CD4-positive, alpha-beta T cell treated with Interleukin-21 for 1 hour (primary cell): ENCODE measurements around the gene FAM168B.
"Not testable (repeated sequence)": the region's sequence is repeated elsewhere in the genome, so short reads cannot be mapped to it uniquely, and the experiment has no call there.

Experiments used
- DNase-seq: peaks from one replicate; pipeline ENCODE4 v3.0.0-alpha.2; 2020

Gene FAM168B

DNA sequence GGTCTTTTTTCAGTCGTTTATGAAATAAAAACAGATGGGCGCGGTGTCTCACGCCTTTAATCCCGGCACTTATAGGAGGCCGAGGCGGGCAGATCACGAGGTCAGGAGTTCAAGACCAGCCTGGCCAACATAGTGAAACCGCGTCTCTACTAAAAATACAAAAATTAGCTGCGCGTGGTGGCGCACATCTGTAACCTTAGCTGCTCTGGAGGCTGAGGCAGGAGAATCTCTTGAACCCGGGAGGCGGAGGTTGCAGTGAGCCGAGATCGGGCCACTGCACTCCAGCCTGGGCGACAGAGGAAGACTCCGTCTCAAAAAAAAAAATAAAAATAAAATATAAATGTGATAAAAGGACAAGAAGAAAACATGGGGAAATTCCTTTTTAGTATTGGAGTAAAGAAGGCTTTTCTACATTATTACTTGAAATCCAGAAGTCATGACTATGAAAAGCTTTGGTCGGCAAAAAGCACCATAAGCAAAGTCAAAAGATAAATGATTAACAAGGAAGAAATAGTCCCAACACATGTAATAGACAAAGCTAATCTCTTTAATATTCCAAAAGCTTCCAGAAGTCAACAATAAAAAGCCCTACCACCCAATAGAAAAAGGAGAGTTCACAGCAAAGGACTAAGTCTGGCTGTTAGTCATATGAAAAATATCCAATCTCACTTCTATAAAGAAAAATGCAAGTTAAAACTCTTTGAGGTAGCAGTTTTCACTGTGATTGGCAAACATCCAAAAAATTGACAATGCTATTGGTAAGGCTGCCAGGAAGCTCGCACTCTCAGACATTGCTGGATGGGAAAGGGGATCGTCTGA lies 1.4 kb upstream of the FAM168B start:
- DNase-seq = no peak

DNA sequence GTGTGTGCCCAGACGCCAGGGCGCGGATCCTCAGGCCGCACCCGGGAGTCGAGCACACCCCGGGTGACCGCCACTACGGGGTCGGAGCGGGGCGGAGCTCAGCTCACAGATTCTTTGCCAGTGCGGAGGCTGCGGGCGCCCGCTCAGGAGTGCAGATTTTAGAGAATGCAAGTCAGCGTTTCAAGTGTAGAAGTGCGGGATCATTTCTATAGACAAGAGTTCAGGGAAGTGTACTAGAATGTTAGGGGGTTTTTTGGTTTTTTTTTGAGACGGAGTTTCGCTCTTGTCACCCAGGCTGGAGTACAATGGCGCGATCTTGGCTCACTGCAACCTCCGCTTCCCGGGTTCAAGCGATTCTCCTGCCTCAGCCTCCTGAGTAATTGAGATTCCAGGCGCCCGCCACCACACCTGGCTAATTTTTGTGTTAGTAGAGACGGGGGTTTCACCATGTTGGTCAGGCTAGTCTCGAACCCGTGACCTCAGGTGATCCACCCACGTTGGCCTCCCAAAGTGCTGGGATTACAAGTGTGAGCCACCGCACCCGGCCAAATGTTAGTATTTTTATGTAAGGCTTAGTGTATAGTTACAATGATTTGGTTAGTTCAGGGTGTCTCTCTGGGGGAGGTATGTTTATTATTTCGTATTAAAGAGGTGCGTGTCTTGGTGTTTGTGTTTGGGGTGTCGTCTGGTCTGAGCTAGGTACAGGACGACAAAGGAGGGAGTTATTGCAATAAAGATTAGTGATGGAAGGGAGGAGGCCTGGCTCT lies 619 bp upstream of the FAM168B start:
- no peak for DNase-seq

DNA sequence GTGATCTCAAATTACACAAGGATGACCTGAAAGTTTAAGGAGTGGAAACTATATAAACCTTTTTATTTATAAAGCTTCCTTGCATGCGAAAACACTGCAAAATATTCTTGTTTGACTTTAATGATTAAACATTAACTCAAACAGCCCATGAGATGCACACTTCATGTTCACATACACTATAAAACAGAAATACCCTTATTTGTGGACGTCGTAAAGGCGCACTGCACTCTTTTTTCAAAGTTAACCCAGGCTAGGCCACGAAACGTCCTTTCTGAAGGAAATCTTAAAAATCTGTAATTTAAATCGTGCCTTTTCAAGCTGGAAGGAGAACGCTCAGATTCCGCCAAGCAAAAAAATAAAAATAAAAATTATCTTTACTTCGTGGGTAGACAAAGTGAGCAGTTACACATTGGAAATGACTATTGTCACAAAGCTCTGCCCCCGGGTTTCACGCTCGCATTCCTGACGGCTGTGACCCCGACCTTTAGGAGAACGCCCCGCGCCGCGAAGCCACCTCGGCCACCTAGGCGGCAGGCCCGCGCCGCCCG lies 728 bp downstream of the FAM168B start:
- no peak for DNase-seq

DNA sequence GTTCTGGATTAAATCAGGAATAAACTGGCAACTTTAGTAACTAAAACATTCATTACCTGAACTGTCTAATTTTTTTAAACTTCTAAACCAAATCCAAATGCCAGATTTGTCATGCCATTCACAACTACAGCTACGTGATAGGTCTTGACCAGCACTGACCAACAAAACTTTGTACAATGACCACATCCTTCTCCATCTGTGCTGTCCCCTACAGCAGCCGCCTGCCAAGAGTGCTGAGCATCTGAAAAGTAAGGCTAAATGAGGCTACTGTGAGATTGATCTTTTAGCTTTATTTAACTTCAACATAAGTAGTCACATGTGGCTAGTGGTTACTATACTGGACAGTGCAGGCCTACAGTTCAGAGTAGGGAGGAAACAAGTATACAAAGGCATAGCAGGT lies 7.6 kb downstream of the FAM168B start:
- no peak for DNase-seq

DNA sequence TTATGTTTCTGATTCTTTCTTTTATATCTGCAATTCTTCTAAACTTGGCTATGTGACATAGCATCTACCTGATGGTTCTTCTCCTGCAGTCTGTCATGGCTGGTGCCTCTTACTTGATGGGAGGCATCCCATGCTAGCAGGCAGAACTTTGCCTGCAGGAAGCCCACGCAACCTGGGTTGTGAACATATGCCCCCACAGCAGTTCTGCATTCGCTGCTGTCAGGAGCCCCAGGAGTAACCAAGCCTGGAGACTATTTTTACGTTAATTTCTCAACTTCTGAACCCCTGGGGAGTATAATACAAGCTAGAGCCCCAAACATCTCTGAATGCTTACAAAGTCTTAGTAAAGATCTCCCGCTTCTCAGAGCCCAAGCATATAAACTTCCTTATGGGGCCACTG lies 12.1 kb downstream of the FAM168B start:
- DNase-seq = no peak

DNA sequence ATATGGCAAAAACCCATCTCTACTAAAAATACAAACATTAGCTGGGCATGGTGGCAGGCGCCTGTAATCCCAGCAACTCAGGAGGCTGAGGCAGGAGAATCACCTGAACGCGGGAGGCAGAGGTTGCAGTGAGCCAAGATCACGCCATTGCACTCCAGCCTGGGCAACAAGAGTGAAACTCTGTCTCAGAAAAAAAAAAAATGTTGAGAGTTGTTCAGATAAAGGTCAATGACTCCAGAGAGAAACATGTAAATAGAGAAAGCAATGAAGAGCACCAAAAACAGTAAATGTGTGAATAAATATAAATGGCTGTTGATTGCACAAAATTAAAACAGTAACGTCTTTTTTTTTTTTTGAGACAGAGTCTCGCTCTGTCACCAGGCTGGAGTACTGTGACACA lies 13.3 kb downstream of the FAM168B start:
- DNase-seq = not testable (repeated sequence)

DNA sequence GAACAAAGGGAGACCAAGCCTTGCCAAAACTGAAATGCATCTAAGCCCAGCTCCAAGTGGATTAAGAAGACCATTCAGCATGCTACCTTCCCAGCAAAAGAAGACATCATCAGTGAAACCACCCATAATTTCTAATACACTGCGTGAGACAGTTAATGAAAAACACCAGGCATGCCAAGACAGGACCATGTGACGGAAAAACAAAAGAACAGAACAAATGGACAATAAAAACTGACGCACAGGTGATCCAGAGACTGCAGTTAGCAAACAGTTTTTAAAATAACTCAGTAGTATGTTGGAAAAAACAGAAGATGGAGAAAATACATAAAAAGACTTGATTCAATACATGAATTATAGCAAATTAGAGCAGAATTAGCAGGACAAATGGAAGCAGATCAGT lies 15.3 kb downstream of the FAM168B start:
- DNase-seq = no peak

DNA sequence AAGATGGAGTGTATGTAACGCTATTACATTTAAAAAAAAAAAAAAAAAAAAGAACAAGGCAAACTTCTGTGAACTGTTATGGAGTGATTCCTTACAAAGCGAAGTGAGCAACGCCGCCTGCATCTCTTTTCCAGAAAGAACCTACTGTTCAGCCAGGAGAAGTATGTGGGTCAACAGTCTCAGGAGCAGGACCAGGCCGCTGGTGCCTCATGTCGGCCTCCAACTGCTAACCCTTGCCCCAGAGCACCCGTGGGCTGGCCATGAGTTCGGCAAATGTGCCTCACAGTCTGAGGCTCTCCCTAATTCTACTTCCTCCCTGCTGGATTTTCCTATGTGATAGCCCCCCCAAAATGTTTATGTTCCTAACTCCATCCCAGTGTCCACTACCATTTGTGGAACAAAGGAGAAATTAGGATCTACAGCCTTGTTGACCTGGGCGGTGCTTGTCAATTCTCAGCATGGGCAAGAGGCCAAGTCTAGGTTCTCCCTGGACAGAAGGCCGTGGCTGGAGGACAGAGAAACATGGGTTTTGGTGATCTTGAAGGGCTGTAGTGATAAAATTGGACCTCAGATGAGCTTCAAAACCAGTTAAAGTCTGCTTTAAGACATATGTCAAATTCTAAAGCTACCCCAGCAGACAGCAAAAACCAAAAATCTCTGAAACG lies 15.9 kb downstream of the FAM168B start:
- DNase-seq = no peak

DNA sequence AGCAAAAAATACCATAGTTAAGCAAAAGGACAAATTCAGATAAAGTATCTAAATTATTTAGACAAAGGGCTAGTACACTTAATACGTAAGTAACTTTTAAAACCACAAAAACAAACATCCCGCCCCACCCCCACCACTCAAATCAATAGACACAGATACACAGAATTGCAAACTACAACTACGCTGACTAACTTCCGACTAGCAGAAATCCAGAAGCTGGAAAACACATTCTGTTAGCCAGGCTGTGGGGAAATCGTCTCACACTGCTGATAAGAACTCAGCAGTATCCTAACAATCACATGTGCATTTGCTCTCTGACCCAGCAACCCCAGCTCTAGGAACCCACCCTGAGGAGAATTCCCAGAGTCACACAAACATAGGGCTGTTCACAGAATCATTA lies 16.6 kb downstream of the FAM168B start:
- DNase-seq = no peak

DNA sequence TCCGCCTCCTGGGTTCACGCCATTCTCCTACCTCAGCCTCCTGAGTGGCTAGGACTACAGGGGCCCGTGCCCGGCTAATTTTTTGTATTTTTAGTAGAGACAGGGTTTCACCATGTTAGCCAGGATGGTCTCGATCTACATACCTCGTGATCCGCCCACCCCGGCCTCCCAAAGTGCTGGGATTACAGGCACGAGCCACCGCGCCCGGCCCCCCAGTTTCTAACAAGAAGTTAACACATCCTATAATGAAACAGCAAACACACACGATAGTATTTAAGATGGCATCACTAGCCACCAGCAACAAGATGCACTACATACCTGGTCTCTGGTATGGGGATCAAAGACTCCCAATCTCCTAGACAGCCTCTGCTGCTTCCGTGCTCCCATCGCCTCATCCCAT lies 17.7 kb downstream of the FAM168B start:
- DNase-seq = not testable (repeated sequence)

DNA sequence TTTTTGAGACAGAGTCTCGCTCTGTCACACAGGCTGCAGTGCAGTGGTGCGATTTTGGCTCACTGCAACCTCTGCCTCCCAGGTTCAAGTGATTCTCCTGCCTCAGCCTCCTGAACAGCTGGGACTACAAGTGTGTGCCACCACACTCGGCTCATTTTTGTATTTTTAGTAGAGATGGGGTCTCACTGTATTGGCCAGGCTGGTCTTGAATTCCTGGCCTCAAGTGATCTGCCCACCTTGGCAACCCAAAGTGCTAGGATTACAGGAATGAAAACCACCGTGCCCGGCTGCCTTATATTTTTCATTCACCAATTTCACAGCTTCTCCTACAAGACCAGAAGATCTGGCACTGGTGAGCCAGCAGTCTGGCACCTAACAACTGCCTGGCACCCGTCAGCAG lies 25.1 kb downstream of the FAM168B start:
- not testable (repeated sequence) for DNase-seq

DNA sequence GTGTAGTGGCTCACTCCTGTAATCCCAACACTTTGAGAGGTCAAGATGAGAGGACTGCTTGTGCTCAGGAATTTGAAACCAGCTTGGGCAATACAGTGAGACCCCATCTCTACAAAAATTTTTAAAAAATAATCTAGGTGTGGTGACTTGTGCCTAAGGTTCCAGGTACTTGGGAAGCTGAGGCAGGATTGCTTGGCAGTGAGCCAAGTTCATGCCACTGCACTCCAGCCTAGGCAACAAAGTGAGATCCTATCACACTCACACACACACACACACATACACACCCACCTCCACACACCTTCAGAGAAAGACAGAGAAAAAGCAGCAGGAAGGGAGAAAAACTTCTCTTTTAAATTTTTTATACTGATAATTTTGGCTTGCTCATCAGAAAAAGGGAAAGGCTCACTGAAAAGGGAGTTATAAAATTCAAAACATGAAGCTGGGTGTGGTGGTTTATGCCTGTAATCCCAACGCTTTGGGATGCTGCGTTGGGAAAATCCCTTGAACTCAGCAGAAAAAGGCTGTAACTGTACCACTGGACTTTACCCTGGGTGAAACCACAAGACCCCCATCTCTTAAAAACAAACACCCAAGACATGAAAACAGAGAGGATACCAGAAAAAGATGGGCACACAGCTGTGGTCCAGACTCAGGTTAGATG lies 25.7 kb downstream of the FAM168B start:
- no peak for DNase-seq

DNA sequence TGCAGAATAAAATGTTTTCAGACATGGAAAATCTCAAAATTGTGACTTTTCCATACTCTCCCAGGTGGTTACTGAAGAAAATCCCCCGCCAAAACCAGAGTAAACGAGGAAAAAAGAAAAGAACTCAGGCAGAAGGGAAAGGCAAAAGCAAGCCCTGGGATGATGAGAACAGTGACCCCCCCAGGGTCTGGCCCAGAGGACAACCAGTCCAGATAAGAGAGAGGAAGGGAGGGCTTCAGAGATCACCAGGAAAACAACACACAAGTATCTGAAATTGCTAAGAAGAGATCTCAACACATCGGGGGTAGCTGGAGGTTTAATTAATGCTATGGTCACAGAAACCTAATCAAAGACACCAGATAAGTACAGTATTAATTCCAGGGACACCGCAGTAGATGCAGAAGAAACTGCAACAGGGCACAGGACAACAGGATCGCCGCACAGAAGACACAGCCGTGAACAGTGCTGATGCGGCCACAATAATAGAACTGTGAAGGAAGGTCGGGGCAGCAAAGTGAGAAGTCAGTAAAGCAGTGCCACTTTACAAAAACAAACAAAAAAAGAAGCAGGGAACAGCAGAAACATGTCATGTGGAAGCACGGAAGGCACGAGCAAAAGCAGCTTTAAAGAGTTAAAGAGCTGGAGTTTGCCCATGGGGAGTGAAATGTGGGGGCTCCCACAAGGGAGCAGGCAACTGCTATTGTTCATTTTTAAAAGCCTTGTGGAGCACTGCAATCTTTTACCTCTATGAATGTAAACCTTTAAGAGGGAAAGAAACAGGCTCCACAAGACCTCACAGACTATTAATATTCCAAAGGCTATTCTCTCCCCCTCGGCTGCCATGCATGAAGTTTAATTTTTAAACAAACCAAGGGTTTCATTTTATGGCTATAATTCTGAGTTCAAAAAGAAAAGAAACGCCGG lies 28.4 kb downstream of the FAM168B start:
- no peak for DNase-seq

DNA sequence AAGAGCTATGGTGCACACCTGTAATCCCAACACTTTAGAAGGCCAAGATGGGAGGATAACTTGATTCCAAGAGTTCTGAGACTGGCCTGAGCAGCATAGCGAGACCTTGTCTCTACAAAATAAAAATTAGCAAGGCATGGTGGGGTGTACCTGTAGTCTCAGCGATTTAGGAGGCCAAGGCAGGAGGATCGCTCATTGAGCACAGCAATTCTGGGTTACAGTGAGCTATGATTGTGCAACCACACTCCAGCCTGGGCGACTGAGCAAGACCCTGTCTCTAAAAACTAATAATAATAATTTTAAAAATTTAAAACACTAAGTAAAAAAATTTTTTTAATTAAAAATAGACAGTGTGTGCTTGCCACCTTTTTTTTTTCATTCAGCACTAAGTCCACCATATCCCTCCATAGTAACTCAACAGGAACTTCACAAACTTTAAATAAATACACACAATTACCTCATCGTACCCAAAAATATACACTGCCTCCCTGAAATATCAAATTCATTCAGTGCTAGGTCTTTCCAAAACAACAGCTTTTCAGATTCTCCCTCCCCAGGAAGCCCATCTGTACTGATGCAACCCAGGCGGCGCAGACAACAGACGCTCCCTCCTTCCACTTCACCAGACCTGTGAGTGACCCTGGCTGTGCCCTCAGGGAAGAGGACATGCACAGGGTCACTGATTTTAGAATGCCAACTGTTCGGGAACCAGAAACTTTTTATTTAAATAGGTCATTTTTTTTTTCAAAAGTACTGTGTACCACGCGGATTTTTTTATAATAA lies 29.6 kb downstream of the FAM168B start:
- no peak for DNase-seq

DNA sequence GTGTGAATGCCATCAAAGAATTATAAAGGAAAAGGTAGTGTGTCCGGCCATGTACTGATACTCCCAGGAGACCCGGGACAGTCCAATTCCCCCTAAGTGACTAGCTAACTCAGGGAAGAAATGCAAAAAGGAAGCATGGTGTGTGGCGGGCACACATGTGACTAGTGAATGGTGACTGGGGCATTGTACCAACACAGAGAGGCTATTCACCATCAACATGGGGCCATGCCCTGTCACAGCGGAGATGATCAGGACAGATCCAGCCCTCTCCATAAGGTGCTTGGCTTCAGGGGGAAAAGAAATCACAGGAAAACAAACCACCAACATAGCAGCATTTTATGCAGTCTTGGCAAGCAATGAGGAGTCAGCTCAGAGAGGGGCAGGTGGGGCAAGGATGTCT lies 34.3 kb downstream of the FAM168B start:
- DNase-seq = no peak

DNA sequence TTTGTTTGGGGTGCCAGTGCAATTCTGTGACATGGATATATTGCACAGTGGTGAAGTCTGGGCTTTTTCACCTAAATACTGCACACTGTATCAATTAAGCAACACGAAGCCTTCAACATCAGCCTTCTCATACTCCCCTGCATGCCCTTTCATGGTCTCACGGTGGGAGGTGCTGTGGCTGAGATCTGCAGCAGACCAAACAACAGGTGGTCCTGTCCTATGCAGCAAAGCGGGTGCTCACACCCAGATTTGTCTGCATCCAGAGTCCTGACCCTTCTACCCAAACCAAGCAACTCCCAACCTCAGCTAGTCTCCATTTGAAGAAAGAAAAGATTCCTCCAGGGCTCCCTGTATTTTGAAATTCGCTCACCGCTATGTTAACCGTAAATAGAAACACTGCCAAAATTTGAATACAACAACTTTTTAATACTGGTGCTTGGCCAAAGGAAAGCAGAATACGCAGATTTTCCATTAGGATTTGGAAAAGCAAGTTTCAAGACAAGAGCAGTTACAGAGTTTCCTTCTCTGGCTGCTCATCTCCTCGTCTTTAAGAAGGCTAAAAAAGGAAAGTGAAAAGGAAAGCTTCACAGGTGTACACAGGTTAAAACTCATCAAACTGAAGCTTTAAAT lies 34.9 kb downstream of the FAM168B start:
- DNase-seq = no peak

DNA sequence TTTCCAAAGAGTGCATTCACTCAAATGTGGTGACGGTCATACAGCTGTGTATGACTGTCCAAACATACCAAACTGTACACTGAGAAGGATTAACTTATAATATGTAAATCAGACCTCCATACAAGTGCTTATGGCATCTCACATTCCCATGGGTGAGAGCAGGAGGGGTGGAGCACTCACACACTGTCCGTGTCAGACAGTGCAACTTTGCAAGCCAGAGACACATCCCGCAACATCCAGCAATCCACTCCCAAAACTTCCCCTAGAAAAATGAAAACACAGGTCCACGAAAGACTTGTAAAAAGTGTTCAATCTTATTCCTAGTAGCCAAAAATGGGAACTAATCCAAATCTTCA lies 36.4 kb downstream of the FAM168B start:
- no peak for DNase-seq

DNA sequence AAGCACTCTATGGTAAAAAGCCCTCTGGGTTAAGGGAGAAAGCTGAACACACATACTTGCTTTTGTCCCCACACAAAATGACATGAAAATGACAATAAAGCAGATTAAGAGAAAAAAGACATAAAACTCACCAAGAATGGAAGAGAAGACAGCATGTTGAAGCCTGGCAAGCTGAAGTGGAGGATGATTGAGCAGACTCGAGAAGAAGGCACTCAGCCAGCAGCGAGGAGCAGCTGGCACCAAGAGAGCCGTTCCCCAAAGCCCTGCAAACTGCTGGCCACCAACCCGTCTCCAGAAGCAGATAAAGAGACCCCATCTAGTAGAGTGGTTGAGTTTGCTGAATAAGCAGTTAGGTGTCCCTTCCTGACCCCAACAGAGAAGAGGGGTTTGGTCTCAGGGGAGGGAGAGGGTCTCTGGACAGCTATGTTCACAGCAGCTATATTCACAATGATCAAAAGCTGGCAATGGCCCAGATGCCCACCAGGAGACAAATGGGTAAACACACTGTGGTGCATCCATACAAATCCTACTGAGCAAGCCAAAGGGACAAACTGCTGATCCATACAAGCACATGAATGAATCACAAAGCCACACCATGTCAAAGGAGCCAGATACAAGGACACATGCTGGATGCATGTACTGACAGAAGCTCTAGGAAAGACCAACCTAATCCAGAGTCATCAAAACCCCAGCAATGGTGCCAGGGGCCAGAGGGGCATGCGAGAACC lies 36.9 kb downstream of the FAM168B start:
- no peak for DNase-seq

DNA sequence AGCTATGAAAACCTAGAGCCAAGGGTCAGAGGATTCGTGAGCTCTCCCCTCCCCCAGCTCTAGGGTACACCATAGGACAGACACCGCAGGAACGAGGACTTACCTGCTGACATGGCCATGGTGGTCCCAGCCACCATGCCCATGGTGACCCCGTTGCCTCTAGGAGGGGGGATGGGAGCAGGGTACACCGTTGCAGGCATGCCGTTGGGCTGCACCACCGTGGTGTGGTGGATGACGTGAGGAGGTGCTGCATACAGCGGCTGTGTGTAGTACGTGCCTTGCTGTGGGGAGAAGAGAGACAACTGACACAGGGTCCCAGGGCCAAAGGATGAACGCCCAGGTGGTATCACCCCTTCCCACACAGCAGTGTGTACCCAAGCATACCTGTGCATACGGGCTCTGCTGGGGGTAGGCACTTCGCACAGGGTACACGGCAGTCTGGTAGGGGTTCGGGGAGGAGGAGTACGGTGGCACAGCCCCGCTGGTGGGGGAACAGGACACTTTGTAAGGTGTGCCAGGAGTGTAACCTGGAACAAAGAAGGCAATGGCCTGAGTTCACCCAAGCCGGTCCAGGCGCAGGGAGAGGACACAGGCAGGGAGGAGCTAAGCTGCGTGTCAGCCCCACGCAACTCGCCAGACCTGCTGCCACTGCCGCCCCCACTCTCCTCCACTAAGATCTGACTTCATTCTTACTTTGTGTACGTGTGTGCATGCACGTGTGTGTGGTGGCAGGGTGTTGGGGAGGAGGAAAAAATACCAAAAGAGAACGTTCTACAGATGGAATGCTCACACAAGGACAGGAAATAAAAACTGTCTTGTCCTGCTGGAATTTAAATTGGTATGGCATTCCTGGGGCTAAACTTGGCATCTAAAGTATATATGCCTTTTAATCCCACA lies 37.8 kb downstream of the FAM168B start:
- no peak for DNase-seq
